ENCODE results near the gene TEX101.
"Not testable (repeated sequence)": the region's sequence is repeated elsewhere in the genome, so short reads cannot be mapped to it uniquely, and the experiment has no call there.

DNA sequence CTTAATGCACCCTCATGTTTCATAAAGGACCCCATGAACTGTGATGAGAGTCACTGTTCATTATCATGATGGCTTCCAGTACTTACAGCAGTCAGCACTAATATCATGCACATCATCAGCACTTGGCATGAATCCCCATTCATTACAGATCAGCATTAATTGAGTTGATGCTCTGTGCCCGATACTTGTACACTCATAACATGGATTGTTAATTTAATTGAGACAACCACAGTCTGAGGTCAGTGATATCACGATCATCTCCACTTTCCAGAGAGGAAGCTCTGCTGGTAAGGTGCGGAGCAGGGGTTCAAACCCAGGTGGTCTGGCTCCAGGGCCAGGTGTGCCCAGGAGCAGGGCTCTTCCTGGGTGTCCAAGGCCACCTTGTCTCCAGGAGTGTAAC lies 21.2 kb upstream of the TEX101 start:
- not testable (repeated sequence) for TF ChIP-seq EZH2 (IDR thresholded peaks at IDR 0.05; ENCODE audit: borderline replicate concordance, low read length)
- TF ChIP-seq, protein P1, sequence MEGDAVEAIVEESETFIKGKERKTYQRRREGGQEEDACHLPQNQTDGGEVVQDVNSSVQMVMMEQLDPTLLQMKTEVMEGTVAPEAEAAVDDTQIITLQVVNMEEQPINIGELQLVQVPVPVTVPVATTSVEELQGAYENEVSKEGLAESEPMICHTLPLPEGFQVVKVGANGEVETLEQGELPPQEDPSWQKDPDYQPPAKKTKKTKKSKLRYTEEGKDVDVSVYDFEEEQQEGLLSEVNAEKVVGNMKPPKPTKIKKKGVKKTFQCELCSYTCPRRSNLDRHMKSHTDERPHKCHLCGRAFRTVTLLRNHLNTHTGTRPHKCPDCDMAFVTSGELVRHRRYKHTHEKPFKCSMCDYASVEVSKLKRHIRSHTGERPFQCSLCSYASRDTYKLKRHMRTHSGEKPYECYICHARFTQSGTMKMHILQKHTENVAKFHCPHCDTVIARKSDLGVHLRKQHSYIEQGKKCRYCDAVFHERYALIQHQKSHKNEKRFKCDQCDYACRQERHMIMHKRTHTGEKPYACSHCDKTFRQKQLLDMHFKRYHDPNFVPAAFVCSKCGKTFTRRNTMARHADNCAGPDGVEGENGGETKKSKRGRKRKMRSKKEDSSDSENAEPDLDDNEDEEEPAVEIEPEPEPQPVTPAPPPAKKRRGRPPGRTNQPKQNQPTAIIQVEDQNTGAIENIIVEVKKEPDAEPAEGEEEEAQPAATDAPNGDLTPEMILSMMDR (IDR thresholded peaks at IDR 0.05; ENCODE audit: low read length), result not testable (repeated sequence)

Measured in OCI-LY1 (cell line).